HG02840 (cell line): ENCODE results near the gene CUTC.

Experiments used
- ATAC-seq: cut with Tn5 transposase; IDR thresholded peaks from one replicate; pipeline ENCODE4 v1.9.1; 2021; ENCODE audit warnings: mild to moderate bottlenecking, moderate library complexity, moderate number of reproducible peaks; ENCODE audit not compliant: unreplicated experiment, low FRiP score

Gene CUTC

GRCh38 chr10:99781734-99782429, 49.8 kb downstream of the CUTC start:
- no peak for ATAC-seq

- ATAC-seq = no peak
These were observed 50.6 kb downstream of the CUTC start, which contains the start of gene ABCC2 for GRCh38 chr10:99782447-99783286. Gene ABCC2, plus strand, starts transcription at chr10:99782640. Its CDS starts 205 bp downstream, at chr10:99782845.

GRCh38 chr10:99784016-99784726, 52.1 kb downstream of the CUTC start:
- ATAC-seq = no peak

- ATAC-seq = no peak
These were observed 52.9 kb downstream of the CUTC start for GRCh38 chr10:99784727-99785441.

GRCh38 chr10:99785646-99786045, 53.6 kb downstream of the CUTC start:
- no peak for ATAC-seq

- ATAC-seq = no peak
These were observed 55.3 kb downstream of the CUTC start for GRCh38 chr10:99787311-99787710.

- no peak for ATAC-seq
These were observed 55.9 kb downstream of the CUTC start for GRCh38 chr10:99787782-99788445.

GRCh38 chr10:99788598-99789256, 56.7 kb downstream of the CUTC start:
- ATAC-seq = no peak

- no peak for ATAC-seq
These were observed 59.8 kb downstream of the CUTC start for GRCh38 chr10:99791831-99792230.

GRCh38 chr10:99793819-99794218, 61.8 kb downstream of the CUTC start:
- ATAC-seq = no peak

- no peak for ATAC-seq
These were observed 64.9 kb downstream of the CUTC start for GRCh38 chr10:99796928-99797327.

GRCh38 chr10:99798031-99798430, 66.0 kb downstream of the CUTC start:
- ATAC-seq = no peak

GRCh38 chr10:99798920-99799319, 66.9 kb downstream of the CUTC start:
- no peak for ATAC-seq

GRCh38 chr10:99799613-99800012, 67.6 kb downstream of the CUTC start:
- ATAC-seq = no peak

- no peak for ATAC-seq
These were observed 72.4 kb downstream of the CUTC start for GRCh38 chr10:99804471-99804870.

GRCh38 chr10:99805190-99805589, 73.2 kb downstream of the CUTC start:
- no peak for ATAC-seq
